Breast epithelium (tissue), 4 donors: Measurements from ENCODE around the gene CIRBP. TPM values are rescaled to one million over a fixed set of nuclear protein-coding genes. Genes with fewer than 3 reads are reported as not detected.

Source experiments
- DNase-seq, 2 donors: peaks; one replicate each; pipeline ENCODE4 v3.0.0-alpha.2; 2019; ENCODE audit warnings: low spot score in 2 of 2
- H3K27ac ChIP-seq, 2 donors: fragments of 200-600 bp; sonication (generic) in 1 of 2; one replicate each; pipeline ENCODE4 v1.5.1; 2016 to 2019; ENCODE audit warnings: mild to moderate bottlenecking in 1 of 2
- H3K27me3 ChIP-seq, 2 donors: fragments of 200-600 bp; sonication (generic) in 1 of 2; one replicate each; pipeline versions ENCODE4 v1.5.1 to v1.6.0; 2017 to 2019; ENCODE audit warnings: control low read depth in 1 of 2, mild to moderate bottlenecking in 1 of 2
- H3K36me3 ChIP-seq: fragments of 200-600 bp; one replicate; pipeline ENCODE4 v1.5.1; 2019
- H3K4me1 ChIP-seq, 2 donors: fragments of 200-600 bp; sonication (generic); one replicate each; pipeline ENCODE4 v1.5.1; 2016 to 2019; ENCODE audit warnings: control low read depth in 1 of 2
- H3K4me3 ChIP-seq, 3 donors: fragments of 200-600 bp; sonication (generic); 1 replicate in 2 of 3; 2 replicates in 1 of 3; pipeline ENCODE4 v1.5.1; 2016 to 2019; ENCODE audit warnings: mild to moderate bottlenecking in 3 of 3, moderate library complexity in 2 of 3
- H3K9me3 ChIP-seq, 2 donors: fragments of 200-600 bp; sonication (generic) in 1 of 2; one replicate each; pipeline ENCODE4 v1.5.1; 2016 to 2019; ENCODE audit warnings: control low read depth in 1 of 2
- POLR2A ChIP-seq: fragments of 450-650 bp; IDR thresholded peaks from one replicate; pipeline ENCODE4 v1.6.1; 2016; ENCODE audit warnings: antibody characterized with exemption, mild to moderate bottlenecking, moderate library complexity
- POLR2AphosphoS5 ChIP-seq, 3 donors: sonication (generic); formaldehyde crosslinking; IDR thresholded peaks; one replicate each; pipeline ENCODE4 v1.6.1; 2017; ENCODE audit warnings: antibody characterized with exemption in 3 of 3
- intact Hi-C: fragments of 100-400 bp; cut with DNase I; formaldehyde crosslinking; loops from one replicate; pipeline ENCODE4 v1.15.1; 2023; ENCODE audit warnings: low total_unique reads
- total RNA-seq, 3 donors: library from RNA; depleted of rRNA; stranded (reverse); fragments of >200 nt; gene quantifications; one replicate each; pipeline ENCODE4 v1.1.0, GENCODE V29; 2016
- TF ChIP-seq, protein P1 (sequence below), 3 donors: fragments of 450-650 bp; IDR thresholded peaks; one replicate each; pipeline ENCODE4 v1.5.1; 2016 to 2017; ENCODE audit warnings: antibody characterized with exemption in 3 of 3, mild to moderate bottlenecking in 3 of 3, moderate library complexity in 3 of 3

CIRBP gene
- total RNA-seq, 3 donors from 2014 or later, result 458 to 758 (median 656) TPM

DNA sequence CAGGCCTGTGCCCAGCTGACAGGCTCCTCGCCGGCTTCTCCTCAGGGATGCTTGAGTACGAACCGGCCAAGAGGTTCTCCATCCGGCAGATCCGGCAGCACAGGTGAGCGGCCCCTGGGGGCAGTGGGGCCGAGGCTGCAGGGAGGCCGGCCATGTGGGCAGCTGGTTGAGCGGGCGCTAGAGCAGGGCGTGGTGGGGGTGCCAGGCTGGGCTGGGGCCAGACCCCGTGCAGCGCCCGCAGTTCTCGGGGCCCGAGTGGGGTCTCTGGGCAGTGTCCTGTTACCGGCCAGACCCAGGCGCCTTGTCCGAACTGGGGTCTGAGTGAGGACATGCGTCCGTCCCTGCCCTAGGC, 47.3 kb upstream of the CIRBP start:
- Histone ChIP-seq H3K9me3 (no peaks in the 10 kb centered on the region), H3K36me3 (no peaks in the 10 kb centered on the region), H3K4me1 (no peaks in the 10 kb centered on the region), H3K4me3 (no peak overlapping the region), H3K27ac (peak overlapping the region in 1 of 2 donors; percentile 21), H3K27me3 (no peaks in the 10 kb centered on the region)
- no peak for TF ChIP-seq POLR2A
- intact Hi-C loops, result loop anchor here (10.0 kb wide), 1 partner anchor 207 kb away; no protein-coding TSS in a partner anchor
- no peak for DNase-seq

DNA sequence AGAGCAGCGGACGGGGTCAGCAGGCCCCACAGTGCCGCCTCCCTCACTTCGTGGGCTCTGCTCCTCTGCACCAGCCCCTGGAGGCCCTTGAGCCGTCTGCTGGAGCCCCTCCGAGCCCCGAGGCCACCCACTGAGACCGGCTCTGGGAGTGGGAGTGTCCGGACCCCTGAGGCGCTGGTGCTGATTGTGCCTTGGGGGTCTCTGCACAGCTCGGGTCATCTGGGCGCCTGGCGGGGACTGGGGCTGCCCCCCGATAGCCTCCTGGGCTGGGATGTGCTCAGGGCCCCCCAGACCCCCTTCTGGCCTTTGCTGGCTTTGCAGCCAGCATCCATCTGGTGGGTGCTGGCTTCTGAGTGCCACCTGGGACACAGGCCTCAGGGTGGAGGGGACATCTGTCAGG, 46.7 kb upstream of the CIRBP start:
- H3K4me3 ChIP-seq, result no peak overlapping the region
- no peaks in the 10 kb centered on the region for H3K27me3 ChIP-seq
- intact Hi-C loops, result loop anchor here (10.0 kb wide), 1 partner anchor 208 kb away; no protein-coding TSS in a partner anchor
- H3K36me3 ChIP-seq, result peaks cover 1% of the 10 kb centered on the region
- H3K27ac ChIP-seq, result no peak overlapping the region
- H3K4me1 ChIP-seq, result no peaks in the 10 kb centered on the region
- H3K9me3 ChIP-seq, result no peaks in the 10 kb centered on the region
- TF ChIP-seq POLR2AphosphoS5 (IDR thresholded peaks at IDR 0.05) (no peak), POLR2A (no peak)
- TF ChIP-seq, protein P1, sequence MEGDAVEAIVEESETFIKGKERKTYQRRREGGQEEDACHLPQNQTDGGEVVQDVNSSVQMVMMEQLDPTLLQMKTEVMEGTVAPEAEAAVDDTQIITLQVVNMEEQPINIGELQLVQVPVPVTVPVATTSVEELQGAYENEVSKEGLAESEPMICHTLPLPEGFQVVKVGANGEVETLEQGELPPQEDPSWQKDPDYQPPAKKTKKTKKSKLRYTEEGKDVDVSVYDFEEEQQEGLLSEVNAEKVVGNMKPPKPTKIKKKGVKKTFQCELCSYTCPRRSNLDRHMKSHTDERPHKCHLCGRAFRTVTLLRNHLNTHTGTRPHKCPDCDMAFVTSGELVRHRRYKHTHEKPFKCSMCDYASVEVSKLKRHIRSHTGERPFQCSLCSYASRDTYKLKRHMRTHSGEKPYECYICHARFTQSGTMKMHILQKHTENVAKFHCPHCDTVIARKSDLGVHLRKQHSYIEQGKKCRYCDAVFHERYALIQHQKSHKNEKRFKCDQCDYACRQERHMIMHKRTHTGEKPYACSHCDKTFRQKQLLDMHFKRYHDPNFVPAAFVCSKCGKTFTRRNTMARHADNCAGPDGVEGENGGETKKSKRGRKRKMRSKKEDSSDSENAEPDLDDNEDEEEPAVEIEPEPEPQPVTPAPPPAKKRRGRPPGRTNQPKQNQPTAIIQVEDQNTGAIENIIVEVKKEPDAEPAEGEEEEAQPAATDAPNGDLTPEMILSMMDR (IDR thresholded peaks at IDR 0.05), result no peak
- DNase-seq, result no peak

DNA sequence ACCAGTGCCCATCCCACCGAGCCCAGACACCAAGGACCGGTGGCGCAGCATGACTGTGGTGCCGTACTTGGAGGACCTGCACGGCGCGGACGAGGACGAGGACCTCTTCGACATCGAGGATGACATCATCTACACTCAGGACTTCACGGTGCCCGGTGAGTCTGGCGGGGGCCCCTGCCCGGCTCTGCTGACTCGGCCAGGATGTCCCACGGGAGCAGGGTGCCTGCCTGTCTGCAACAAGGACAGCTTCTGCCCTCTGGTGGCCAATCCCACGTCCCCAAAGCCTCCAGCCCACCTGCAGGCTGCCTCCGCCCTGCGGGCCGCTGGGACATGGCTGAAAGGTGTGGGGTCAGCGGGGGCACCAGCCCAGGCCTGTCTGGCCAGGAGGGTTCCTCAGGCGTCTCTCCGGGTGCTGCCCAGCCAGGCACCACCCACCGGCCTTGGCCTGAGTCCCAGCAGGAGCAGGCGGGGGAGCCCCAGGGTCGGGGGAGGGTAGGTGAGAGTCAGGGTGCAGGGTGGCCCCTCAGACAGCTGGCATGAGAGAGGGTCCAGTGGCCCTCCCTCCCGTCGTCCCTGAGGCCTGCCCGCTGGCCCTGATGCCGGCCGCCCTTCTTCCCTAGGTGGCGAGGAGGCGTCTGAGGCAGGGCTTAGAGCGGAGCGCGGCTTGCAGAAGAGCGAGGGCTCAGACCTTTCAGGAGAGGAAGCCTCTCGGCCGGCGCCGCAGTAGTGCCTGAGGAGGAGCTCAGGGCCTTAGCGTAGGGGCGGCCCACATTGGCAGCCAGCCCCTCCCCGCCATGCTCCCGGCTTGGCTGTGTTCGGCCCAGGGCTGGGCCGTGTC, 45.9 kb upstream of the CIRBP start:
- Histone ChIP-seq H3K36me3 (peaks cover 9% of the 10 kb centered on the region), H3K27me3 (no peaks in the 10 kb centered on the region), H3K27ac (peak overlapping the region in 1 of 2 donors; percentile 20), H3K4me3 (no peak overlapping the region), H3K9me3 (no peaks in the 10 kb centered on the region), H3K4me1 (no peaks in the 10 kb centered on the region)
- intact Hi-C loops, result loop anchor here (10.0 kb wide), 1 partner anchor 208 kb away; no protein-coding TSS in a partner anchor
- no peak for DNase-seq
- TF ChIP-seq POLR2AphosphoS5 (IDR thresholded peaks at IDR 0.05), result no peak
- no peak for TF ChIP-seq POLR2A
- TF ChIP-seq, protein P1 (IDR thresholded peaks at IDR 0.05), result no peak

DNA sequence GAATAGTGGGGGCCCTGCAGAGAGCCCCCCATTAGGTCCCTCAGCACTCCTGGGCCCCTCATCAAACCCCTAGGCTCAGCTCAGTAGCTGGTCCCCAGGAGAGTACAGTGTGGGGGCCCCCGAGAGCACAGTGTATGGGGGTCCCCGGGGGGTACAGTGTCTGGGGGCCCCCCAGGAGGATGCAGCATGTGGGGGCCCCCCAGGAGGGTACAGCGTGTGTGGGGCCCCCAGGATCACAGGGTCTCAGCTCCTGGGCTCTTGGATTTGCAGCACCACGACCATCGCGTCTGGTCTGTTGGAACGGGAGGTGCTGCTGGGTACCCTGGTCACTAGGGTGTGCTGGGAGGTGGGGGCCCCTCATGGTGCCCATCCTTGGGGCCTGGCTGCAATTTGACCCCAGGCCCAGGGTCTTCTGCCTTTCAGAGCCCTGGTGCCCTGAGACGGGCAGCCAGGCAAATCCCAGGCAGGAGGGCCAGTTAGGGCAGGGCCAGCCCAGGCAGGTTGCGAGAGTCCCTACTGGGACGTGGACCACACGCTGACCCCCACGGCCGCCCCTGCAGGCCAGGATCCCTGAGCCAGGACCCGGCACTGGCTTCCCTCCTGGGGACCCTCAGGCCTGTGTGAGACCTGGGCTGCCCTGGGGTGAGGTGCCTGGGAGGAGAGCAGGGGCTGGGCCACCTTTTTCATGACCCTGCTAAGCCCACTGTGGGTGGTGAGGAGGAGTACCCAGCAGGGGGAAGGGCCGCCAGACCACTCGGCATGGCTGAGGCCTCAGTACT, 44.9 kb upstream of the CIRBP start:
- no peak for DNase-seq
- Histone ChIP-seq H3K27ac (no peak overlapping the region), H3K4me1 (no peaks in the 10 kb centered on the region), H3K36me3 (peaks cover 9% of the 10 kb centered on the region), H3K4me3 (no peak overlapping the region), H3K9me3 (no peaks in the 10 kb centered on the region), H3K27me3 (no peaks in the 10 kb centered on the region)
- intact Hi-C loops, result loop anchor here (10.0 kb wide), 1 partner anchor 209 kb away; no protein-coding TSS in a partner anchor
- TF ChIP-seq POLR2A (no peak), POLR2AphosphoS5 (IDR thresholded peaks at IDR 0.05) (no peak)
- TF ChIP-seq, protein P1 (IDR thresholded peaks at IDR 0.05), result no peak

DNA sequence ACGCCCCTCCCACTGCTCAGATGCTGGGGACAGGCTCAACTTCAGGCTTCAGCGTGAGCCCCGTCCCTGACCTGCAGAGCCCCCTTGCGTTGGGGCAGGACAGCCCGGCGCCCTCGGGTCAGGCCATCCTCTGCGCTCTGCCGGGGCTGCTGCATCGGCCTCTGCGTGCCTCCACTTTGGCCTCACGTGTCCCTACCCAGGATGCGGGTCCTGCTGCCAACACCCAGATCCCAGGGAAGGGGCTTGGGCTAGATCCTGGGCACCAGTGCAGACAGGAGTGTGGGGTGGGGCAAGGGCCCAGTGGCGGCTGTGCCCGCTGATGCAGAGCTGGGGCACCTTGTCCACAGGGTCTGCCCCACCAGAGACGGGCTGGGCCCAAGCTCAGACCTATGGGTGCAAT, 44.3 kb upstream of the CIRBP start:
- Histone ChIP-seq H3K4me1 (no peaks in the 10 kb centered on the region), H3K27me3 (no peaks in the 10 kb centered on the region), H3K36me3 (peaks cover 9% of the 10 kb centered on the region), H3K27ac (no peak overlapping the region), H3K9me3 (no peaks in the 10 kb centered on the region), H3K4me3 (no peak overlapping the region)
- TF ChIP-seq POLR2A (no peak), POLR2AphosphoS5 (IDR thresholded peaks at IDR 0.05) (no peak)
- TF ChIP-seq, protein P1 (IDR thresholded peaks at IDR 0.05), result no peak
- DNase-seq, result no peak
- intact Hi-C loops, result loop anchor here (10.0 kb wide), 1 partner anchor 210 kb away; no protein-coding TSS in a partner anchor
